SK-N-SH (cell line): ENCODE measurements around the gene PCF11. TPM values are rescaled to one million over a fixed set of nuclear protein-coding genes. Genes with fewer than 3 reads are reported as not detected.

Experiments
- CTCF ChIA-PET: fragments of 300-600, 350-600 bp; formaldehyde crosslinking; extraction: SDS; loops from one replicate; lab custom pipeline; 2021; lab: Yijun Ruan, JAX
- POLR2A ChIA-PET: fragments of 350-600 bp; sonication (Branson Sonifier 250); formaldehyde crosslinking; extraction: SDS; loops from one replicate; lab custom pipeline; 2020; ENCODE audit warnings: antibody characterized with exemption, inconsistent platforms; lab: Yijun Ruan, JAX
- DNase-seq: peaks from one replicate; pipeline ENCODE4 v3.0.0; 2012
- H2AFZ ChIP-seq: fragments of 200-600 bp; sonication (generic); 2 replicates; pipeline ENCODE4 v1.8.1; 2016; ENCODE audit warnings: antibody characterized with exemption, mild to moderate bottlenecking, low read depth
- H3F3A ChIP-seq: fragments of 200-600 bp; sonication (generic); replicated peaks from 2 replicates; pipeline ENCODE3; 2016; ENCODE audit warnings: antibody characterized with exemption, mild to moderate bottlenecking; ENCODE audit not compliant: insufficient read depth
- H3K27ac ChIP-seq, 2 experiments: fragments of 200-500 bp in 1 of 2; fragments of 200-600 bp in 1 of 2; sonication (Bioruptor generic) in 1 of 2; sonication (generic), shearing (Covaris generic) in 1 of 2; 2 replicates each; pipeline versions ENCODE4 v1.5.1 to v1.6.1; 2014 to 2016; ENCODE audit warnings: low read depth in 2 of 2, inconsistent platforms in 1 of 2, low read length in 1 of 2, mild to moderate bottlenecking in 1 of 2, mixed read lengths in 1 of 2
- H3K27me3 ChIP-seq: fragments of 200-600 bp; sonication (generic), shearing (Covaris generic); 2 replicates; pipeline ENCODE4 v1.6.1; 2016; ENCODE audit warnings: mixed run types; ENCODE audit not compliant: insufficient read depth
- H3K36me3 ChIP-seq, 2 experiments: fragments of 200-500 bp in 1 of 2; fragments of 200-600 bp in 1 of 2; sonication (Bioruptor generic) in 1 of 2; sonication (generic) in 1 of 2; replicated peaks in 1 of 2; 2 replicates each; pipeline versions ENCODE3 to v1.5.1; 2014 to 2016; ENCODE audit warnings: low read length in 1 of 2, mild to moderate bottlenecking in 1 of 2; ENCODE audit not compliant: insufficient read depth in 2 of 2, control insufficient read depth in 1 of 2
- H3K4me1 ChIP-seq, 2 experiments: fragments of 200-500 bp in 1 of 2; fragments of 200-600 bp in 1 of 2; sonication (Bioruptor generic) in 1 of 2; sonication (generic), shearing (Covaris generic) in 1 of 2; 2 replicates each; pipeline versions ENCODE4 v1.5.1 to v1.6.1; 2014 to 2016; ENCODE audit warnings: low read depth in 1 of 2, low read length in 1 of 2, mixed run types in 1 of 2; ENCODE audit not compliant: insufficient read depth in 2 of 2, control insufficient read depth in 1 of 2
- H3K4me2 ChIP-seq: fragments of 200-600 bp; sonication (generic), shearing (Covaris generic); 2 replicates; pipeline ENCODE4 v1.6.1; 2017; ENCODE audit warnings: mixed run types
- H3K4me3 ChIP-seq, 2 experiments: fragments of 200-500 bp in 1 of 2; fragments of 200-600 bp in 1 of 2; sonication (Bioruptor generic) in 1 of 2; sonication (generic), shearing (Covaris generic) in 1 of 2; 2 replicates each; pipeline versions ENCODE4 v1.5.1 to v1.8.1; 2014 to 2016; ENCODE audit warnings: low read depth in 2 of 2, inconsistent platforms in 1 of 2, low read length in 1 of 2, mild to moderate bottlenecking in 1 of 2, mixed read lengths in 1 of 2, moderate library complexity in 1 of 2
- H3K79me2 ChIP-seq: fragments of 200-600 bp; sonication (generic); 2 replicates; pipeline ENCODE4 v1.8.1; 2017; ENCODE audit warnings: mild to moderate bottlenecking; ENCODE audit not compliant: insufficient read depth
- H3K9ac ChIP-seq: fragments of 200-600 bp; sonication (generic); 2 replicates; pipeline ENCODE4 v1.6.1; 2017; ENCODE audit warnings: mixed run types
- H3K9me2 ChIP-seq: fragments of 200-600 bp; sonication (generic); 2 replicates; pipeline ENCODE4 v1.6.1; 2017; ENCODE audit warnings: mixed run types
- H3K9me3 ChIP-seq: fragments of 200-600 bp; sonication (generic); 2 replicates; pipeline ENCODE4 v1.6.1; 2017; ENCODE audit warnings: mixed run types, mild to moderate bottlenecking, moderate library complexity
- H4K20me1 ChIP-seq: fragments of 200-600 bp; sonication (generic); 2 replicates; pipeline ENCODE4 v1.6.1; 2017; ENCODE audit warnings: mild to moderate bottlenecking, mixed run types; ENCODE audit not compliant: insufficient read depth
- CHD2 ChIP-seq: fragments of 150-350 bp; IDR thresholded peaks from 2 replicates; pipeline ENCODE4 v1.6.1; 2018; ENCODE audit warnings: low read length; ENCODE audit not compliant: partially characterized antibody
- ELF1 ChIP-seq: IDR thresholded peaks from 2 replicates; pipeline ENCODE4 v1.4.0; 2012
- EP300 ChIP-seq, 2 experiments: IDR thresholded peaks; 2 replicates each; pipeline versions ENCODE4 v1.4.0 to v1.6.1; 2012; ENCODE audit warnings: borderline replicate concordance in 1 of 2, low read depth in 1 of 2, low read length in 1 of 2
- FOSL2 ChIP-seq: IDR thresholded peaks from 2 replicates; pipeline ENCODE4 v1.4.0; 2012; ENCODE audit warnings: low read depth, mild to moderate bottlenecking, moderate library complexity, borderline replicate concordance
- FOXM1 ChIP-seq: IDR thresholded peaks from 2 replicates; pipeline ENCODE4 v1.4.0; 2012; ENCODE audit warnings: low read depth, mild to moderate bottlenecking
- GABPA ChIP-seq: IDR thresholded peaks from 2 replicates; pipeline ENCODE4 v1.4.0; 2012; ENCODE audit warnings: low read depth, mild to moderate bottlenecking
- NRF1 ChIP-seq: IDR thresholded peaks from 2 replicates; pipeline ENCODE4 v1.6.1; 2012; ENCODE audit warnings: low read depth, mild to moderate bottlenecking, low read length
- RAD21 ChIP-seq: IDR thresholded peaks from 2 replicates; pipeline ENCODE4 v1.6.1; 2012; ENCODE audit warnings: mild to moderate bottlenecking, low read length
- RFX5 ChIP-seq: IDR thresholded peaks from 2 replicates; pipeline ENCODE4 v1.6.1; 2012; ENCODE audit warnings: mild to moderate bottlenecking, improper control_type of control experiment, low read length
- RXRA ChIP-seq: IDR thresholded peaks from 2 replicates; pipeline ENCODE4 v1.4.0; 2012; ENCODE audit warnings: low read depth, mild to moderate bottlenecking, borderline replicate concordance
- TAF1 ChIP-seq: IDR thresholded peaks from 2 replicates; pipeline ENCODE4 v1.6.1; 2012; ENCODE audit warnings: low read depth, mild to moderate bottlenecking, low read length, moderate library complexity, borderline replicate concordance
- TCF12 ChIP-seq: IDR thresholded peaks from 2 replicates; pipeline ENCODE4 v1.4.0; 2012
- WGBS: methylation state at CpG from one replicate; pipeline ENCODE4 v1.1.6; 2017; ENCODE audit warnings: low lambda C conversion rate; 5-methylcytosine and 5-hydroxymethylcytosine counted together
- polyA plus RNA-seq, 3 experiments: library from polyadenylated mRNA; depleted of rRNA; stranded (reverse); fragments of >200 nt; gene quantifications; 2 replicates each; pipeline ENCODE4 v1.2.3, GENCODE V29; 2012
- TF ChIP-seq, protein P1 (sequence below): IDR thresholded peaks from 2 replicates; pipeline ENCODE4 v1.4.0; 2012; ENCODE audit warnings: low read depth
- TF ChIP-seq, protein P2 (sequence below): fragments of 200-600 bp; sonication (generic); IDR thresholded peaks from 2 replicates; pipeline ENCODE4 v1.6.1; 2017; ENCODE audit warnings: antibody characterized with exemption, mild to moderate bottlenecking, moderate library complexity
- TF ChIP-seq, protein P3 (sequence below): IDR thresholded peaks from 2 replicates; pipeline ENCODE4 v1.4.0; 2012; ENCODE audit warnings: low read depth, borderline replicate concordance
- TF ChIP-seq, protein P4 (sequence below): IDR thresholded peaks from 2 replicates; pipeline ENCODE4 v1.6.1; 2012; ENCODE audit warnings: mild to moderate bottlenecking, low read depth, low read length, moderate library complexity
- TF ChIP-seq, protein P5 (sequence below): fragments of 150-350 bp; IDR thresholded peaks from 2 replicates; pipeline ENCODE4 v1.6.1; 2017; ENCODE audit warnings: antibody characterized with exemption, low read length, low read depth, borderline replicate concordance

PCF11 gene
- polyA plus RNA-seq, 1 of the 3 experiments (the other 2 are of a cell fraction) = 22.4 TPM

DNA sequence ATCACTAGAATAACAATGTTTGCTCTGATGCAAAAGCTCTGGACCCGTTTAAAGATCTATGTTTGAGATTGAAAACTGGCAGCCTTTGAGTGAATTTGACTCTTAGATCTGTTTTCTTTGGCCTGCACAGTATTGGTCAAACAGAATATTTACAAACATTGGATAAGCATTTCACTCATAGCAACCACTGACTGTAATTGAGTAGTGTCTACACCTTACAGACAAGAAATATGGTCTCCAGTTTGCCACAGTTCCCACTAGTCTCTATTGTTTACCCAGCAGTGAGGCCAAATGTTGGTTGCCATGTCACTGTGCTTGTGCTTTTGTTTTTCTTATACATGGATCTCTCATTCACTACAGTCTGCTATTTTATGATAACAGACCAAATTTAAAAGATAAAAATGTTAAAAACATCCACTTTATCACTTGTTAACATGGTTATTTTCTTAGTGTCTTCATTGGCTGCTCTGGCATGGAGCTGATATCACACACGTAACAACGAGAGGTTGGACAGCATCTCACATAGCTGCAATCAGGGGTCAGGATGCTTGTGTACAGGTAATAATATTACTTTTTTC, 48.8 kb downstream of the PCF11 start:
- Histone ChIP-seq H3K79me2 (no peaks in the 10 kb centered on the region), H3K4me3 (no peak overlapping the region), H4K20me1 (no peaks in the 10 kb centered on the region), H3K9me3 (no peaks in the 10 kb centered on the region), H3K4me1 (no peaks in the 10 kb centered on the region), H3K36me3 (peaks cover 11 to 45% of the 10 kb centered on the region in 2 experiments), H3K27ac (no peak overlapping the region), H3K9me2 (no peaks in the 10 kb centered on the region), H3K9ac (no peak overlapping the region), H2AFZ (no peak overlapping the region), H3K4me2 (no peak overlapping the region), H3F3A (no peaks in the 10 kb centered on the region), H3K27me3 (no peaks in the 10 kb centered on the region)
- 88% methylated on average over 3 of the region's 3 CpGs for WGBS
- TF ChIP-seq FOSL2 (no peak), ELF1 (no peak), NRF1 (no peak), EP300 (IDR thresholded peaks at IDR 0.05; ENCODE audit: borderline replicate concordance in 1 of 2, low read depth in 1 of 2, low read length in 1 of 2) (no peak), GABPA (no peak), TAF1 (no peak), FOXM1 (no peak), TCF12 (no peak)
- TF ChIP-seq, protein P1, sequence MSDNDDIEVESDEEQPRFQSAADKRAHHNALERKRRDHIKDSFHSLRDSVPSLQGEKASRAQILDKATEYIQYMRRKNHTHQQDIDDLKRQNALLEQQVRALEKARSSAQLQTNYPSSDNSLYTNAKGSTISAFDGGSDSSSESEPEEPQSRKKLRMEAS = no peak
- ChIA-PET POLR2A (no interaction called here), CTCF (interaction anchor here (0.6 to 2.2 kb wide), 4 partner anchors 36 to 631 kb away, joined by 3 to 8 read pairs (median 4); no protein-coding TSS in a partner anchor)
- DNase-seq = no peak

DNA sequence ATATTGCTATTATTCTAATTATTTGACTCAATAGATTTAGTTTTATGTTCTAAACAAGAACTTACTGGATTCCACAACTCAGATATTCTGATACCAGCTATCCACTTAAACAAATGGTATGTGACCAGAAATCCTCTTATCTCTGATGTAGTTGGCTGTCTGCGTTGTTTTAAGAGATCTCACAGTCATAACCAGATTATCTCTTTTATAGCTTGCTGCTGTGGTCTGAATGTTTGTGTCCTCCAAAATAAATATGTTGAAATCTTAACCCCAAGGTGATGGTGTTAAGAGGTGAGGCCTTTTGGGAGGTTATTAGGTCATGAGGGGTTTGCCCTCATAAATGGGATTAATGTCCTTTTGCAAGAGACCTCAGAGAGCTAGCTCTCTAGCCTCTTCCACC, 49.3 kb downstream of the PCF11 start:
- no peak overlapping the region for H2AFZ ChIP-seq
- H3K27ac ChIP-seq = no peak overlapping the region
- H3K4me1 ChIP-seq = no peaks in the 10 kb centered on the region
- ChIA-PET POLR2A (no interaction called here), CTCF (interaction anchor here (0.6 to 2.2 kb wide), 4 partner anchors 36 to 630 kb away, joined by 3 to 8 read pairs (median 4); no protein-coding TSS in a partner anchor)
- no peak overlapping the region for H3K4me2 ChIP-seq
- no peaks in the 10 kb centered on the region for H3K27me3 ChIP-seq
- no peaks in the 10 kb centered on the region for H4K20me1 ChIP-seq
- H3F3A ChIP-seq = no peaks in the 10 kb centered on the region
- no peak overlapping the region for H3K9ac ChIP-seq
- H3K9me3 ChIP-seq = no peaks in the 10 kb centered on the region
- no peak for DNase-seq
- no peaks in the 10 kb centered on the region for H3K79me2 ChIP-seq
- WGBS = 55% methylated on average over 1 of the region's 1 CpG
- H3K36me3 ChIP-seq = peaks cover 15 to 46% of the 10 kb centered on the region in 2 experiments
- no peaks in the 10 kb centered on the region for H3K9me2 ChIP-seq
- TF ChIP-seq, protein P2, sequence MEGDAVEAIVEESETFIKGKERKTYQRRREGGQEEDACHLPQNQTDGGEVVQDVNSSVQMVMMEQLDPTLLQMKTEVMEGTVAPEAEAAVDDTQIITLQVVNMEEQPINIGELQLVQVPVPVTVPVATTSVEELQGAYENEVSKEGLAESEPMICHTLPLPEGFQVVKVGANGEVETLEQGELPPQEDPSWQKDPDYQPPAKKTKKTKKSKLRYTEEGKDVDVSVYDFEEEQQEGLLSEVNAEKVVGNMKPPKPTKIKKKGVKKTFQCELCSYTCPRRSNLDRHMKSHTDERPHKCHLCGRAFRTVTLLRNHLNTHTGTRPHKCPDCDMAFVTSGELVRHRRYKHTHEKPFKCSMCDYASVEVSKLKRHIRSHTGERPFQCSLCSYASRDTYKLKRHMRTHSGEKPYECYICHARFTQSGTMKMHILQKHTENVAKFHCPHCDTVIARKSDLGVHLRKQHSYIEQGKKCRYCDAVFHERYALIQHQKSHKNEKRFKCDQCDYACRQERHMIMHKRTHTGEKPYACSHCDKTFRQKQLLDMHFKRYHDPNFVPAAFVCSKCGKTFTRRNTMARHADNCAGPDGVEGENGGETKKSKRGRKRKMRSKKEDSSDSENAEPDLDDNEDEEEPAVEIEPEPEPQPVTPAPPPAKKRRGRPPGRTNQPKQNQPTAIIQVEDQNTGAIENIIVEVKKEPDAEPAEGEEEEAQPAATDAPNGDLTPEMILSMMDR = no peak
- TF ChIP-seq RXRA (no peak), RAD21 (no peak), CHD2 (no peak), RFX5 (no peak), NRF1 (no peak)
- TF ChIP-seq, protein P3, sequence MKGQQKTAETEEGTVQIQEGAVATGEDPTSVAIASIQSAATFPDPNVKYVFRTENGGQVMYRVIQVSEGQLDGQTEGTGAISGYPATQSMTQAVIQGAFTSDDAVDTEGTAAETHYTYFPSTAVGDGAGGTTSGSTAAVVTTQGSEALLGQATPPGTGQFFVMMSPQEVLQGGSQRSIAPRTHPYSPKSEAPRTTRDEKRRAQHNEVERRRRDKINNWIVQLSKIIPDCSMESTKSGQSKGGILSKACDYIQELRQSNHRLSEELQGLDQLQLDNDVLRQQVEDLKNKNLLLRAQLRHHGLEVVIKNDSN = no peak
- TF ChIP-seq, protein P1 = no peak
- TF ChIP-seq, protein P4, sequence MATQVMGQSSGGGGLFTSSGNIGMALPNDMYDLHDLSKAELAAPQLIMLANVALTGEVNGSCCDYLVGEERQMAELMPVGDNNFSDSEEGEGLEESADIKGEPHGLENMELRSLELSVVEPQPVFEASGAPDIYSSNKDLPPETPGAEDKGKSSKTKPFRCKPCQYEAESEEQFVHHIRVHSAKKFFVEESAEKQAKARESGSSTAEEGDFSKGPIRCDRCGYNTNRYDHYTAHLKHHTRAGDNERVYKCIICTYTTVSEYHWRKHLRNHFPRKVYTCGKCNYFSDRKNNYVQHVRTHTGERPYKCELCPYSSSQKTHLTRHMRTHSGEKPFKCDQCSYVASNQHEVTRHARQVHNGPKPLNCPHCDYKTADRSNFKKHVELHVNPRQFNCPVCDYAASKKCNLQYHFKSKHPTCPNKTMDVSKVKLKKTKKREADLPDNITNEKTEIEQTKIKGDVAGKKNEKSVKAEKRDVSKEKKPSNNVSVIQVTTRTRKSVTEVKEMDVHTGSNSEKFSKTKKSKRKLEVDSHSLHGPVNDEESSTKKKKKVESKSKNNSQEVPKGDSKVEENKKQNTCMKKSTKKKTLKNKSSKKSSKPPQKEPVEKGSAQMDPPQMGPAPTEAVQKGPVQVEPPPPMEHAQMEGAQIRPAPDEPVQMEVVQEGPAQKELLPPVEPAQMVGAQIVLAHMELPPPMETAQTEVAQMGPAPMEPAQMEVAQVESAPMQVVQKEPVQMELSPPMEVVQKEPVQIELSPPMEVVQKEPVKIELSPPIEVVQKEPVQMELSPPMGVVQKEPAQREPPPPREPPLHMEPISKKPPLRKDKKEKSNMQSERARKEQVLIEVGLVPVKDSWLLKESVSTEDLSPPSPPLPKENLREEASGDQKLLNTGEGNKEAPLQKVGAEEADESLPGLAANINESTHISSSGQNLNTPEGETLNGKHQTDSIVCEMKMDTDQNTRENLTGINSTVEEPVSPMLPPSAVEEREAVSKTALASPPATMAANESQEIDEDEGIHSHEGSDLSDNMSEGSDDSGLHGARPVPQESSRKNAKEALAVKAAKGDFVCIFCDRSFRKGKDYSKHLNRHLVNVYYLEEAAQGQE = no peak
- TF ChIP-seq, protein P5, sequence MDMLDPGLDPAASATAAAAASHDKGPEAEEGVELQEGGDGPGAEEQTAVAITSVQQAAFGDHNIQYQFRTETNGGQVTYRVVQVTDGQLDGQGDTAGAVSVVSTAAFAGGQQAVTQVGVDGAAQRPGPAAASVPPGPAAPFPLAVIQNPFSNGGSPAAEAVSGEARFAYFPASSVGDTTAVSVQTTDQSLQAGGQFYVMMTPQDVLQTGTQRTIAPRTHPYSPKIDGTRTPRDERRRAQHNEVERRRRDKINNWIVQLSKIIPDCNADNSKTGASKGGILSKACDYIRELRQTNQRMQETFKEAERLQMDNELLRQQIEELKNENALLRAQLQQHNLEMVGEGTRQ = no peak
- TF ChIP-seq, all 33 proteins: peak for 0
- no peak overlapping the region for H3K4me3 ChIP-seq
